Omental fat pad (tissue), 4 donors: ENCODE measurements around the gene TK2. TPM values are rescaled to one million over a fixed set of nuclear protein-coding genes. Genes with fewer than 3 reads are reported as not detected.

ENCODE experiments used
- ATAC-seq: fragments of 150-250 bp; one replicate; pipeline ENCODE4 v1.9.1; 2016; ENCODE audit warnings: mild to moderate bottlenecking, moderate library complexity; ENCODE audit not compliant: low FRiP score
- DNase-seq: peaks from one replicate; pipeline ENCODE4 v3.0.0-alpha.2; 2019; ENCODE audit warnings: low spot score
- total RNA-seq, 4 donors: library from RNA; depleted of rRNA; stranded (reverse); fragments of >200 nt; gene quantifications; one replicate each; pipeline ENCODE4 v1.1.0, GENCODE V29; 2016
- TF ChIP-seq, protein P1 (sequence below), 3 donors: fragments of 450-650 bp; IDR thresholded peaks; one replicate each; pipeline ENCODE4 v1.5.1; 2016 to 2017; ENCODE audit warnings: antibody characterized with exemption in 3 of 3, mild to moderate bottlenecking in 3 of 3, moderate library complexity in 2 of 3

TK2 gene
- total RNA-seq, 4 donors from 2014 or later = 39.9 to 69.7 (median 56.0) TPM

DNA sequence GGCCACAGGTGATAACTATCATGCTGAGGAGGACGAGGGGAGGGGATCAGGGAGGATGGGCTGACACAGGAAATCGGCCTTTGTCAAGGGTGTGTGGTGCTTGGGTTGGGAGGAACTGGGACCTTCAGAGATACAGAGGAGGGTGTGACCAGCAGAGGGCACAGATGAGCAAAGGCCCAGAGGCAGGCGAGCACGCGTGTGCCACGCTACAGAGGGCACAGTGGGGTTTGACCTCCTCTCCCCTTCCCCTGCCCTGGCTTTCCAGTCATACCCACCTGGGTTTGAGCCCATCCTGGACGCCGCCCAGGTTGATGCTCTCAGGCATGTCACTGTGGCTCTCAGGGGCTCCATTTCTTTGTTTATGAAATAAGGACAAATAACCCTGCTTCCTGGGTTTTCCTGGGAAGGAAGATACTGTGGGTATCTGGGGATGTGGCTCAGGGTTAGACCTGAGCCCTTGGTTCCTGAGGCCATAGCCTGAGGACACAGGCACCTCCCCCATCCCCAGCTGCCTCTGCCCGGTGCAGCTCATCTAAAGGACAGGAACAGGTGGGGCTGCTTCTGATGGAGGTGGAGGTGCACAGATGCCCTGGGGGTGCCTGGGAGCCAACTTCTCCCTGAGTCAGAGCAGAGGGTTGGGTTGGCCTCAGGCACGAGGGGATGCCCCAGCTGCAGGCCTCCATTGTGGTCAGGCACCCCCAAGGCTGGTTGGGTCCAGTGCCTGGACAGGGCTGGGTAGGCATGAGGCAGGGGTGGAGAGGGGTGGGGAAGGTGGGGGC lies 71.0 kb downstream of the TK2 start:
- TF ChIP-seq, protein P1, sequence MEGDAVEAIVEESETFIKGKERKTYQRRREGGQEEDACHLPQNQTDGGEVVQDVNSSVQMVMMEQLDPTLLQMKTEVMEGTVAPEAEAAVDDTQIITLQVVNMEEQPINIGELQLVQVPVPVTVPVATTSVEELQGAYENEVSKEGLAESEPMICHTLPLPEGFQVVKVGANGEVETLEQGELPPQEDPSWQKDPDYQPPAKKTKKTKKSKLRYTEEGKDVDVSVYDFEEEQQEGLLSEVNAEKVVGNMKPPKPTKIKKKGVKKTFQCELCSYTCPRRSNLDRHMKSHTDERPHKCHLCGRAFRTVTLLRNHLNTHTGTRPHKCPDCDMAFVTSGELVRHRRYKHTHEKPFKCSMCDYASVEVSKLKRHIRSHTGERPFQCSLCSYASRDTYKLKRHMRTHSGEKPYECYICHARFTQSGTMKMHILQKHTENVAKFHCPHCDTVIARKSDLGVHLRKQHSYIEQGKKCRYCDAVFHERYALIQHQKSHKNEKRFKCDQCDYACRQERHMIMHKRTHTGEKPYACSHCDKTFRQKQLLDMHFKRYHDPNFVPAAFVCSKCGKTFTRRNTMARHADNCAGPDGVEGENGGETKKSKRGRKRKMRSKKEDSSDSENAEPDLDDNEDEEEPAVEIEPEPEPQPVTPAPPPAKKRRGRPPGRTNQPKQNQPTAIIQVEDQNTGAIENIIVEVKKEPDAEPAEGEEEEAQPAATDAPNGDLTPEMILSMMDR (IDR thresholded peaks at IDR 0.05) = no peak
- ATAC-seq (peak; percentile 58), DNase-seq (peak; percentile 69)

- DNase-seq = no peak
- ATAC-seq = no peak
- TF ChIP-seq, protein P1 (IDR thresholded peaks at IDR 0.05) = no peak
Observed at GRCh38 chr16:66477028-66477515, 72.8 kb downstream of the TK2 start.

GRCh38 chr16:66476328-66477027 lies 73.4 kb downstream of the TK2 start:
- TF ChIP-seq, protein P1 (IDR thresholded peaks at IDR 0.05) = no peak
- DNase-seq (no peak), ATAC-seq (no peak)

DNA sequence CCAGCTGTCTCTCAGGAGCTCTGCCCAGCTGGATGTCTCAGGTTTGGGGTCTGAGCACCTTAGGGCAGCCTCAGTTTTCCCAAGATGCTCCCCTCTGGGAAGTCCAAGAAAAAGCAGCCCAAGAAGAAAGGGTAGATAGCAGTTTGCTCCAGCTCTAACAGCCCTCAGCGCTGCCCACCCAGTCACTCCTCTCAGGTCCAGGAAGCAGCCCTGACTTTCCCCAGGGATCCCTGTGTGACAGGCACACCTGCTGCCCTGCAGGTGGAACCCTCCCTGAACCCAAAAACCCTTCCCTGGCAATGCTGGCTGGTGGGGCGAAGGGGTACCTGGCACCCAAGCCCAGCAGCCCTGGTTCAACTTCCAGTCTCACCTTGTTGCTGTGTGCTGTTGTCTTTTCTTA lies 74.7 kb downstream of the TK2 start:
- DNase-seq = no peak
- TF ChIP-seq, protein P1 (IDR thresholded peaks at IDR 0.05) = no peak
- no peak for ATAC-seq

- DNase-seq = no peak
- TF ChIP-seq, protein P1 (IDR thresholded peaks at IDR 0.05) = no peak
Observed at GRCh38 chr16:66474750-66475199, 75.1 kb downstream of the TK2 start.

GRCh38 chr16:66473654-66474519 lies 76.0 kb downstream of the TK2 start:
- ATAC-seq (no peak), DNase-seq (no peak)
- TF ChIP-seq, protein P1 (IDR thresholded peaks at IDR 0.05) = no peak

More at GRCh38 chr16:66474750-66475199, 75.1 kb downstream of the TK2 start:
- ATAC-seq = no peak
